Subcutaneous adipose tissue (tissue), 4 donors: ENCODE results near the gene LATS2. TPM values are rescaled to one million over a fixed set of nuclear protein-coding genes. Genes with fewer than 3 reads are reported as not detected.

Source experiments
- CTCF ChIP-seq: fragments of 450-650 bp; IDR thresholded peaks from one replicate; pipeline ENCODE4 v1.5.1; 2016; ENCODE audit warnings: low read depth, mild to moderate bottlenecking, control low read depth, antibody characterized with exemption, moderate library complexity
- total RNA-seq, 4 donors: library from RNA; depleted of rRNA; stranded (reverse); fragments of >200 nt; gene quantifications; one replicate each; pipeline ENCODE4 v1.1.0, GENCODE V29; 2016

The LATS2 gene
- total RNA-seq, 4 donors from 2014 or later: 29.0 to 31.8 (median 29.6) TPM

- no peak for TF ChIP-seq CTCF
These were observed 14.2 kb upstream of the LATS2 start for GRCh38 chr13:21075379-21076249.

- no peak for TF ChIP-seq CTCF
These were observed 13.6 kb upstream of the LATS2 start for GRCh38 chr13:21075011-21075378.

- TF ChIP-seq CTCF: no peak
These were observed 13.2 kb upstream of the LATS2 start for GRCh38 chr13:21074546-21074945.

DNA sequence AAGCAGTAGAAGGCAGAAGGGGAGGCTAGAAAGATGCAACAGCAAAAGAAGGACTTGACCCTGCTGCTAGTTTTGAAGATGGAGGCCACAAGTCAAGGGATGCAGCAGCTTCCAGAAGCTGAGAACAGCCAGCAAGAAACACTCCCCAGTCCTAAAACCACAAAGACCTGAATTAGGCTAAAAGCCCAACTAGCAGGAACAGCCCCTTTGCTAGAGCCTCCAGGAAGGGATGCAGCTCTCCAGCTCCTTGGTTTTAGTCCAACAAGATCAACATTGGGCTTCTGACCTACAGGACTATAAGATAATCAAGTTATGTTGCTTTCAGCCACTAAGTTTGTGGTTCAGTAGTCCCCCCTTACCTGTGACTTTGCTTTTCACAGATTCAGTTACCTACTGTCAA is 10.5 kb upstream of the LATS2 start:
- no peak for TF ChIP-seq CTCF

GRCh38 chr13:21071015-21071414 is 9.6 kb upstream of the LATS2 start:
- TF ChIP-seq CTCF: no peak

- no peak for TF ChIP-seq CTCF
These were observed 8.2 kb upstream of the LATS2 start for GRCh38 chr13:21069561-21070004.

GRCh38 chr13:21067848-21068247 is 6.5 kb upstream of the LATS2 start:
- TF ChIP-seq CTCF: no peak
